Measurements from ENCODE around the gene CLEC1A.

Gene CLEC1A

DNA sequence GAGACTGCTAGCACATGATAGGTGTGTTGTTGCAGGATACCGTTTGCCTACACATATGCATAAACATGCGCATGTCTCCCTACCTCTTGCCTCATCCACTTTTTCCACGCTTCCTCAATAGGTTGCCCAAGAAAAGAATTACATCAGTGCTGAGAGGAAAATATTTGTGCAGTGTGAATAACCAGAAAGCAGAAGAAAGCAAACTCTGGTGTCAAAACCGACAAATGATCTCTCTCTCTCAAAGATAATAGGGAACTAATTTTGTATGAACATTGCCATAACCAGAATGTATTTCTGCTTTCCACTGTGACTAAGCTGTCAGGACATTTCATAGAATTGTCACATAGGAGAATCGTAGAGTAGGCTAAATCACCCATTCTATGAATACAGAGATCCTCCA lies 29.9 kb upstream of the CLEC1A start:
- TF ChIP-seq, protein P1, sequence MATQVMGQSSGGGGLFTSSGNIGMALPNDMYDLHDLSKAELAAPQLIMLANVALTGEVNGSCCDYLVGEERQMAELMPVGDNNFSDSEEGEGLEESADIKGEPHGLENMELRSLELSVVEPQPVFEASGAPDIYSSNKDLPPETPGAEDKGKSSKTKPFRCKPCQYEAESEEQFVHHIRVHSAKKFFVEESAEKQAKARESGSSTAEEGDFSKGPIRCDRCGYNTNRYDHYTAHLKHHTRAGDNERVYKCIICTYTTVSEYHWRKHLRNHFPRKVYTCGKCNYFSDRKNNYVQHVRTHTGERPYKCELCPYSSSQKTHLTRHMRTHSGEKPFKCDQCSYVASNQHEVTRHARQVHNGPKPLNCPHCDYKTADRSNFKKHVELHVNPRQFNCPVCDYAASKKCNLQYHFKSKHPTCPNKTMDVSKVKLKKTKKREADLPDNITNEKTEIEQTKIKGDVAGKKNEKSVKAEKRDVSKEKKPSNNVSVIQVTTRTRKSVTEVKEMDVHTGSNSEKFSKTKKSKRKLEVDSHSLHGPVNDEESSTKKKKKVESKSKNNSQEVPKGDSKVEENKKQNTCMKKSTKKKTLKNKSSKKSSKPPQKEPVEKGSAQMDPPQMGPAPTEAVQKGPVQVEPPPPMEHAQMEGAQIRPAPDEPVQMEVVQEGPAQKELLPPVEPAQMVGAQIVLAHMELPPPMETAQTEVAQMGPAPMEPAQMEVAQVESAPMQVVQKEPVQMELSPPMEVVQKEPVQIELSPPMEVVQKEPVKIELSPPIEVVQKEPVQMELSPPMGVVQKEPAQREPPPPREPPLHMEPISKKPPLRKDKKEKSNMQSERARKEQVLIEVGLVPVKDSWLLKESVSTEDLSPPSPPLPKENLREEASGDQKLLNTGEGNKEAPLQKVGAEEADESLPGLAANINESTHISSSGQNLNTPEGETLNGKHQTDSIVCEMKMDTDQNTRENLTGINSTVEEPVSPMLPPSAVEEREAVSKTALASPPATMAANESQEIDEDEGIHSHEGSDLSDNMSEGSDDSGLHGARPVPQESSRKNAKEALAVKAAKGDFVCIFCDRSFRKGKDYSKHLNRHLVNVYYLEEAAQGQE (IDR thresholded peaks at IDR 0.05; ENCODE audit: low read depth), result no peak
- TF ChIP-seq RAD21 (IDR thresholded peaks at IDR 0.05; ENCODE audit: low read depth) (no peak), TAF1 (IDR thresholded peaks at IDR 0.05; ENCODE audit: low read depth) (no peak), EGR1 (IDR thresholded peaks at IDR 0.05) (no peak), CEBPB (IDR thresholded peaks at IDR 0.05) (no peak), TCF12 (IDR thresholded peaks at IDR 0.05; ENCODE audit: low read depth) (no peak), YY1 (IDR thresholded peaks at IDR 0.05; ENCODE audit: low read depth) (no peak), CREB1 (IDR thresholded peaks at IDR 0.05; ENCODE audit: low read depth) (no peak), FOXM1 (IDR thresholded peaks at IDR 0.05; ENCODE audit: borderline replicate concordance, low read depth) (no peak), EP300 (IDR thresholded peaks at IDR 0.05; ENCODE audit: borderline replicate concordance) (no peak), TEAD4 (IDR thresholded peaks at IDR 0.05) (no peak), ZBTB7A (IDR thresholded peaks at IDR 0.05; ENCODE audit: low read depth) (no peak), NFIC (IDR thresholded peaks at IDR 0.05) (no peak)
- TF ChIP-seq, protein P2, sequence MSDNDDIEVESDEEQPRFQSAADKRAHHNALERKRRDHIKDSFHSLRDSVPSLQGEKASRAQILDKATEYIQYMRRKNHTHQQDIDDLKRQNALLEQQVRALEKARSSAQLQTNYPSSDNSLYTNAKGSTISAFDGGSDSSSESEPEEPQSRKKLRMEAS (IDR thresholded peaks at IDR 0.05), result no peak
- TF ChIP-seq, protein P3, sequence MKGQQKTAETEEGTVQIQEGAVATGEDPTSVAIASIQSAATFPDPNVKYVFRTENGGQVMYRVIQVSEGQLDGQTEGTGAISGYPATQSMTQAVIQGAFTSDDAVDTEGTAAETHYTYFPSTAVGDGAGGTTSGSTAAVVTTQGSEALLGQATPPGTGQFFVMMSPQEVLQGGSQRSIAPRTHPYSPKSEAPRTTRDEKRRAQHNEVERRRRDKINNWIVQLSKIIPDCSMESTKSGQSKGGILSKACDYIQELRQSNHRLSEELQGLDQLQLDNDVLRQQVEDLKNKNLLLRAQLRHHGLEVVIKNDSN (IDR thresholded peaks at IDR 0.05), result no peak

DNA sequence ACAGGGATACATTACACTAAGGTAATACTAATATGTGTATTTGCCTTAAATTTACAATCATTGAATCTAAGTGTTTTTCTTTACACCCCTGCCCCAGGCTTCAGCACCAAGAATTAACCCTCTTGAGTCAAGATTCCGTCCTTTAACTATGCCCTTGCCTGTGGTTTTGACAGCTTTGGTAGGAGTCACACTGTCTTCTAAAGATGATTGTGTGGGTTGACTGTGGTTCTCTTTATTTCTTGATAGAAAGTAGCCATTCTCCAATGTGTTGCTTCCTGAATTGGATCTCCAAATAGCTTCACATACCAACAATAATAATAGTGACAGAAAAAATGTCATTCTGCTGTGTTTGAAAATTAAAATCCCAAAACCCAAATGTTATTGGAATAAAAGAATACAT lies 27.6 kb upstream of the CLEC1A start:
- TF ChIP-seq TAF1 (IDR thresholded peaks at IDR 0.05; ENCODE audit: low read depth) (no peak), CEBPB (IDR thresholded peaks at IDR 0.05) (no peak), CREB1 (IDR thresholded peaks at IDR 0.05; ENCODE audit: low read depth) (no peak), NFIC (IDR thresholded peaks at IDR 0.05) (no peak), ZBTB7A (IDR thresholded peaks at IDR 0.05; ENCODE audit: low read depth) (no peak), FOXM1 (IDR thresholded peaks at IDR 0.05; ENCODE audit: borderline replicate concordance, low read depth) (no peak), TEAD4 (IDR thresholded peaks at IDR 0.05) (no peak), EP300 (IDR thresholded peaks at IDR 0.05; ENCODE audit: borderline replicate concordance) (no peak), YY1 (IDR thresholded peaks at IDR 0.05; ENCODE audit: low read depth) (no peak), TCF12 (IDR thresholded peaks at IDR 0.05; ENCODE audit: low read depth) (no peak), EGR1 (IDR thresholded peaks at IDR 0.05) (no peak), RAD21 (IDR thresholded peaks at IDR 0.05; ENCODE audit: low read depth) (no peak)
- TF ChIP-seq, protein P1 (IDR thresholded peaks at IDR 0.05; ENCODE audit: low read depth), result no peak
- TF ChIP-seq, protein P3 (IDR thresholded peaks at IDR 0.05), result no peak
- TF ChIP-seq, protein P2 (IDR thresholded peaks at IDR 0.05), result no peak

DNA sequence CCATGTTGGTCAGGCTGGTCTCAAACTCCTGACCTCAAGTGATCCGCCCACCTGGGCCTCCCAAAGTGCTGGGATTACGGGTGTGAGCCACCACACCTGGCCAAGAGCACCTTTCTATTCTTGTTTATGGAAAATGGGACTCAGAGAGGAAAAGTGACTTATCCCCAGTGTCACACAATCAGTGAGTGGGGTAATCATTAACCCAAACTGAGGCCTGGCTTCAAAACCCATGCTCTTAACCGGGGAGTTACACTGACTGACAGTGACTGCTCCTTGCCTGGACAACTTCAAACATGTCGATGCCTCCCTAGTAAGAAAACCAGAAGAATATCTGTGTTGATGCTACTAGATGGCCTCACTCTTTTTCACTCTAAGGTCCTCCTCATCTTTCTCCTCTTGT lies 23.9 kb upstream of the CLEC1A start:
- TF ChIP-seq, protein P3 (IDR thresholded peaks at IDR 0.05), result no peak
- no peak for TF ChIP-seq TEAD4 (IDR thresholded peaks at IDR 0.05)
- TF ChIP-seq CEBPB (IDR thresholded peaks at IDR 0.05), result no peak
- TF ChIP-seq, protein P1 (IDR thresholded peaks at IDR 0.05; ENCODE audit: low read depth), result no peak
- TF ChIP-seq NFIC (IDR thresholded peaks at IDR 0.05), result no peak
- TF ChIP-seq EP300 (IDR thresholded peaks at IDR 0.05; ENCODE audit: borderline replicate concordance), result no peak
- no peak for TF ChIP-seq ZBTB7A (IDR thresholded peaks at IDR 0.05; ENCODE audit: low read depth)
- TF ChIP-seq RAD21 (IDR thresholded peaks at IDR 0.05; ENCODE audit: low read depth), result no peak
- TF ChIP-seq TCF12 (IDR thresholded peaks at IDR 0.05; ENCODE audit: low read depth), result no peak
- TF ChIP-seq, protein P2 (IDR thresholded peaks at IDR 0.05), result no peak
- TF ChIP-seq EGR1 (IDR thresholded peaks at IDR 0.05), result no peak
- TF ChIP-seq TAF1 (IDR thresholded peaks at IDR 0.05; ENCODE audit: low read depth), result no peak
- TF ChIP-seq CREB1 (IDR thresholded peaks at IDR 0.05; ENCODE audit: low read depth), result no peak
- TF ChIP-seq FOXM1 (IDR thresholded peaks at IDR 0.05; ENCODE audit: borderline replicate concordance, low read depth), result no peak
- no peak for TF ChIP-seq YY1 (IDR thresholded peaks at IDR 0.05; ENCODE audit: low read depth)
